ENCODE measurements around the gene AATK.

The AATK gene

DNA sequence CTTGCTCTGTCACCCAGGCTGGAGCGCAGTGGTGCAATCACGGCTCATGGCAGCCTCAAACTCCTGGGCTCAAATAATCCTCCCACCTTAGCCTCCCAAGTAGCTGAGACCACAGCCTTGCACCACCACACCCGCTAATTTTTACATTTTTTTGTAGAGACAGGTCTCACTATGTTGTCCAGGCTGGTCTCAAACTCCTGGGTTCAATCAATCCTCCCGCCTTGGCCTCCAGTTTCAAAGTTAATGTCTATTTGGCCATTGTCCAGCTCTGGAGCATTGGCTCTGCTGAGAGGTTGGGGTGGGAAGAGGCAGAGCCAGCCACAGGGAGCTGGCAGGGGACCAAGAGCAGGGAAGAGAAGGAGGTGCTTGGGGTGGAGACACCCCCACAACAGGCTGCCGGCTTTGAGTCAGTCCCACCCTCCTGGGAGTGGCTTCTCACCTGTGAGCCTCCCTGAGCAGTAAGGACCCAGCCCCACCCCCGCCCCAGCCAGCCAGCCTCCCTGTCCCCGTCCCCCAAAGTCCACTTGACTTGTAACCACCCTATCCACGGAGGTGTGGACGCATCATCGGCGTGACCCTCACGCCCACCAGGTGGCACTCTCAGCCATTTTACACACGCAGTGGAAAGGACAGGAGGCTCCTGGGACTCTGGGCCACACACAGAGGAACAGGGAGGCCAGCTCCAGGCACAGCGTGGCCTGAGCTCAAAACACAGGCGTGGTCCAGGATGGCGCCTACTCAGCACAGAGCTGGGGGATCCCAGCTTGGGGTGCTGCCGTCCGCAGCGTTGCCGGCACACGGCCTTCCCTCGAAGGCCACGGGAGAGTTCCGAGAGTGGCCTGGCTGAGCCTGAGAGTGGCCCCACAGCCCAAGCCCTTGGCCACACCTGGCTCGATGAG, 23.5 kb downstream of the AATK start:
- no peak for FAIRE-seq

DNA sequence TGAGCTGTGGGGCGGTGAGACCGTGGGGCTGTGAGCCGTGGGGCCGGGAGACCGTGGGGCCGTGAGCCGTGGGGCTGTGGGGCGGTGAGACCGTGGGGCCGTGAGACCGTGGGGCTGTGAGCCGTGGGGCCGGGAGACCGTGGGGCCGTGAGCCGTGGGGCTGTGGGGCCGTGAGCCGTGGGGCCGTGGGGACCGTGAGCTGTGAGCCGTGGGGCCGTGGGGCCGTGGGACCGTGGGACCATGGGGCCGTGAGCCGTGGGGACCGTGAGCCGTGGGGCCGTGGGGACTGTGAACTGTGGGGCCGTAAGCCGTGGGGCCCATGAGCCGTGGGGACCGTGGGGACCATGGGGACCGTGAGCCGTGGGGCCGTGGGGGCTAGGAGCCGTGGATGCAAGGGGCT, 25.3 kb downstream of the AATK start:
- FAIRE-seq, result no peak

DNA sequence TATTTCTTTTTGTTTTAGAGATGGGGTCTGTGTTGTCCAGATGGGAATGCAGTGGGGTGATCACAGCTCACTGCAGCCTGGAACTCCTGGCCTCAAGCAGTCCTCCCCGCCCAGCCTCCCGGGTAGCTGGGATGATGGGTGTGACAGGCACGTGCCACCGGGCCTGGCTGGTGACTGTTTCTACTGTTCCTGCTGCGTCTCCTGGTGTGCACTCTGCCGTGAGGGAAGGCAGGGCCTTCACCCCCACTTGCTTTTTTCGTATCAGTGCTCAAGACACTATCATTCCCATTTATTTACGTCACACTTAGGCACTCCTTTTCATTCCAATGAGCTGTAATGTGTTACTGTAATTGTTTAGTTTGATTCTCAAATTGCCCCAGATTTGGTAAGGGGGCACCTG, 26.0 kb downstream of the AATK start:
- no peak for FAIRE-seq

DNA sequence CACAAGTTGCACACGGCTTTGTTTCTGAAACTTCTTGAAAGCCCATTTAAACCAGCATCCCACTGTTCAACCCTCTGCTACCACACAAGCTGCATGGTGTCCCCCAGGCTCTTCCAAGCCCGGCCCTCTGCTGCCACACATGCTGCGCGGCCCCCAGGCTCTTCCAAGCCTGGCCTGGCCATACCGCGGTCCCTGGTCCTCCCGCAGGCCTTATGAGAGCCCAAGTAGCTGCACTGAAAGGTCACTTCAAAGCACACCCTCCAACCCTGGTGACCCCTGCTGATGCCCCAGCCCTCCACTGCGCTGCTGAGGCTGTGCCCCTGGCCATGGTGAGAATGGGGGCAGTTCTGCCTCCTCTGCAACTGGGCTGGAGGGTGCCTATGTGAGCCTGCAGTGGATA, 26.6 kb downstream of the AATK start:
- no peak for FAIRE-seq

DNA sequence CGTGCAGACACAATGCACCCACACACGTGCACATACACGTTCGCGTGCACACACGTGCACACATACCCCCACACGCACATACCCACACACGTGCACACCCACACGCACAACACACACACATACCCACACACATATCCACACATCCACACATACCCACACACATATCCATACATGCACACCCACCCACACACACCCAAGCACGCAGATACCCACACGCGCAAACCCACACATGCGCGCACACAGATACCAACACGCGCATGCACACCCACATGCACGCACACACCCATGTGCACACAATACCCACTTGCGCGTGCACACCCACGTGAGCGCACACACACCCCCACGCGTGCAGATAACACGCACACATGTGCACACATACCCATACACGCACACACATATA, 27.5 kb downstream of the AATK start:
- FAIRE-seq, result no peak

DNA sequence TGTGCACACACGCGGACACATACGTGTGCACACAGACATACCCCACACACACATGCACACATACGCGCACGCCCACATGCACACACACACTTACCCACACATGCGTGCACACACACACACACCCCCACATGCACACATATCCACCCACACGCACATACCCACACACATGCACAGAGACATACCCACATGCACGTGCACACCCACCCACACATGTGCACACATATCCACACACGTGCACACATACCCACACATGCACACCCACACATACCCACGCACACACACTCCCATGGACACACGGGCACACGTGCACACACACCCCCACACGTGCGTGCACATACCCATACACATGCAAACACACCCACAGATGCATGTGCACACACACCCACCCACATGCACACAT, 27.9 kb downstream of the AATK start:
- FAIRE-seq, result no peak

DNA sequence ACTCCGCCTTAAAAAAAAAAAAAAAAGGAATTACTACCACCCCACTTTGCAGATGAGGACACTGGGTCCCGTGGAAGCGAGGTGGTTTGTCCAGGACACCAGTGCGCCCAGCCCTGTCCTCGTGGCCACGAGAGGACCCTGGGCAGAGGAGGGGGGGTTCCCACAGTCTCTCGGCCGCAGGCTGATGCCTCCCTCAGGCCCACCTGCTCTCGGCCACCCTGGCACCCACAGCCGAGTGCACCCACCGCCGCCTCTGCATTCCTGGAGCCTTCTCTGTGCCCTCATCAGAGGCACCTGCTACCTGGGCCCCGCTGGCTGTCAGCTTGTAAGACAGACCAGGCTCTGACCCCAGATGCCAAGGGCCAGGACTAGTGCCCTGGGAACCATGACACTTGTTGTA, 28.8 kb downstream of the AATK start:
- no peak for FAIRE-seq

DNA sequence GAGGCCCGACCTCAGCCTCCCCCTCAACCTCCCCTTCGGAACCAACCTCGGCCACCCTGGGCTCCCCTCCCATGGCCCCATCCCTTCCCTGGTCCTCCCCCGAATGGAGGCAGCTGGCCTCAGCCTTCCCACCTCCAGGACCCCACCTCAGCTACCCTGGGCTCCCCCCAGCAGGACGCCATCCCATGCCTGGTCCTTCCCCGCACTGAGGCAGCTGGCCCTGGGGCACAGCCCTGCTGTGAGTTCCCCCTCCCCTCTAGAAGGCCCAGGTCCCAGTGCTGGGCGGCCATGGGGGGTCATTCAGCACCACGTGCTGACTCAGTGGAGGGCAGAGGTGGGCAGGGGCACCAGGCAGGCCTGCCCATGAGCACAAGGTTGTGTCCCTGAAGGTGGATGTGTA, 29.7 kb downstream of the AATK start:
- no peak for FAIRE-seq

DNA sequence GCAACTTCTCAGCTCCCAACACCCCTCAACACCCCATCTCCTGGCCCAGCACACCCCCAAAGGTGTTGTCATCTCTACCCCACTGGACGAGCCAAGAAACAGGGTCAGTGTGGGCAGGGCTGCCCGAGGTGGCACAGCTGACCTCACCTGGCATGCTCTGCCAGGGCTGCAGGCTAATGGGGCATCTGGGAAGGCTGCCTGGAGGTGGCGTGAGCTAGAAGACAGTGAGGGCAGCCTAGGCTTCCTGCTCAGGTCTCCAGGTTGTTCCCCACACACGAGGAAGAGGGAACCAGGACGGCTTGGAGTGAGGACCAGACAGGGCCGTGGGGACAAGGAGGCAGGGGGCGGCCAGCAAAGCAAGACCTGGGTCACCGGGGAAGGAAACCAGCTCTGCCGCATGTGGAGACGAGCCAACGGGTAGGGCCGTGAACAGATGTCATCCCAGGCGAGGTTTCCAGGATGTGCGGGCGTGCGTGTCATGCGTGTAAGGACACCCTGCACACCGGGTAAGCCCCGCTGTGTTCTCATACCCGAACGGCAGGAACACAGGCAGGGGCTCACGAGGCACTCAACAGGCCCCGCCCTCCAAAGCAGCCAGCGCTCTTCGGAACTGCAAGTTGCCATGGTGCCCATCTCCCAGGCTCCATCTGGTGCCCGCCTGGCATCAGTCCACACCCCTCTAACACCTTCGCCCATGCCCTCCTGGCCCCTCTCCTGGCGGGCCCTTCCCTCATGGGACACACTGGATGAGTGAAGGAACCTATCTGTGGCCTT, 30.3 kb downstream of the AATK start:
- FAIRE-seq, result no peak

DNA sequence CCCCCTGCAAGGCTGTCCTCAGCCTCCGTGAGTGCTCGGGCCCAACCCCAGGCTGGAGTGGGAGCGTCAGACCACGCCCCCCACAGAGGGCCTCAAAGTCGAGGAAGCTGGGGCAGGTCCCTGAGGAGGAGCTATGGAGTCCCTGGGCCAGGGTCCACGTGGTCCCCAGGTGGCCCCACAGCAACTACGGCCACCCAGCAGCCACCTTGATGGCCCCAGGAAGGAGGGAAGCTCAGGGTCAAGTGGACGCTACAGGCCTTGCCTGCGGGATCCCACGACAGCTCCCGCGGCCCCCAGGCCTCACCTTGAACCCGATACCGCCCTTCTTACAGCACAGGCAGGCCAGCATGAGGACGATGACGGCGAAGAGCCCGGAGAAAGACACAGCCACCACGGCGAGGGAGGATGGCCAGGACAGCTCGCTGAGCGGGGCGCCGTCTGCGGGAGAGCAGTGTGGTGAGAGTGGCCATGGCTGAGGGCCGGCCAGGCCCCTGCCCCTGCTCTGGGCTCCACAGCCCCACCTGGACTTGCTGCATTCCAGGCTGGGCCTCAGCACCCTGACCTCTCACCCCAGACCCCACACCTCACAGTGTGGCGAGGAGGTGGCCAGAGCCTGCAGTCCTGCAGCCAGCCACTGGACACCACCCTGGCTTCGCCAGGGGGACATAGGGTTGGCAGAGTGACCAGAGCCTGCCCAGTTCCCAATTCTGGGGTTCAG, 31.8 kb downstream of the AATK start:
- FAIRE-seq, result no peak

DNA sequence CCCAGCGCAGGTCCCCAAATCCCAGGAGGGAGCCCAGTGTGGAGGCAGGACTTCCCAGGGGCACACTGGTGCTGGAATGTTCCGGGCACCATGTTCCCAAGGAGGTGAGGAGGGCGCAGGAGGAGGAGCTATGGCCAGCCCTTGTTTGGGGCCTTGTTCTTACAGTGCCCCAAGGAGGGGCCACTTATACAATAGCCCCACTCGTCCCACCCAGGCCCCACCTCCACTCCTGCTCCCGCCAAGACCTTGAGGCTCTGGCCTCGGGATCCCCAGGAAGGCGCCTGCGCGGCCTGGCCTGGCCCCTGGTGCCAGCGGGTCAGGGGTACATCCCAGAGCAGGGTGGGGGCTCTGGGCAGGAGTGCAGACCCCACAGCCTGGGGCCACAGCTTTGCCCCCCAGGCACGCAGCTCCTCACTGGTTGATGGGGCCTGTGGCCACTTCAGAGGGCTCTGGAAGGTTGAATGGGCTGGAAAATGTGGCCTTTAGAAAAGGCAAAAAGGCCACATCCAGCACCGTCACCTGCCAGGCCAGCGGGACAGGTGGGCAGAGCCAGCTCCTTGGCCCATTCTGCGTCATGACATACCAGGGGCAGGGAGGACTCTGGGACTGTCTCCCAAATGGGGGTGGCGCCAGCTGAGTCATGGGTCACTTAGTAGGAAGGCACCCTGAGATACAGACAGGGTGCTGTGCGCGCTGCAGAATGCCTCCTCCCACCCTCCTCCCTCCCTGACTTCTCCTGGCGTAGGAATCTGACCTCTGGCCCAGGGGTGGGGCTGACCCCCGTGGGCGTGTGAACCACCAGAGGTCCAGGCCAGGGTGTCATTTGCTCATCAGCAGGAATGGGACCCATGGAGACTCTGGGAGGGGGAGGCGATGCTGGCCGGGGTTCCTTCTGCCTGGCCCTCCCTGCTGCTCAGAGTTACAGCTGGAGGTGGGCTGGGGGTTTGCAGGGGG, 33.0 kb downstream of the AATK start:
- FAIRE-seq, result no peak

DNA sequence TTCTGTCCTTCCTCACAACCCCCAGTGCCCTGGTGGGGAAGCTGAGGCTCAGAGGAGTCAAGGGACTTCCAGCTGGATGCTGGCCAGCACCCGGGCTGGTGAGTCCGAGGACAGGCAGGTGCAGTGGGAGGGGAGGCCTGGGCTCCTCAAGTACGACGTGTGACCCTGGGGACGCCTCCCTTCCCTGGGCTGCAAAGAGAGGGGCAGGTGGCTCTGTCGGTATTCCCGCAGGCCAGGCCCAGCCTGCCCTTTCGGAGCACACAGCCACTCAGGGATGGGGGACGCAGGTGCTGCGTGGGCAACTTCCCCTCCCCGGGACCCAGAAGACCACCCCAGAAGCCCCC, 33.9 kb downstream of the AATK start:
- no peak for FAIRE-seq

DNA sequence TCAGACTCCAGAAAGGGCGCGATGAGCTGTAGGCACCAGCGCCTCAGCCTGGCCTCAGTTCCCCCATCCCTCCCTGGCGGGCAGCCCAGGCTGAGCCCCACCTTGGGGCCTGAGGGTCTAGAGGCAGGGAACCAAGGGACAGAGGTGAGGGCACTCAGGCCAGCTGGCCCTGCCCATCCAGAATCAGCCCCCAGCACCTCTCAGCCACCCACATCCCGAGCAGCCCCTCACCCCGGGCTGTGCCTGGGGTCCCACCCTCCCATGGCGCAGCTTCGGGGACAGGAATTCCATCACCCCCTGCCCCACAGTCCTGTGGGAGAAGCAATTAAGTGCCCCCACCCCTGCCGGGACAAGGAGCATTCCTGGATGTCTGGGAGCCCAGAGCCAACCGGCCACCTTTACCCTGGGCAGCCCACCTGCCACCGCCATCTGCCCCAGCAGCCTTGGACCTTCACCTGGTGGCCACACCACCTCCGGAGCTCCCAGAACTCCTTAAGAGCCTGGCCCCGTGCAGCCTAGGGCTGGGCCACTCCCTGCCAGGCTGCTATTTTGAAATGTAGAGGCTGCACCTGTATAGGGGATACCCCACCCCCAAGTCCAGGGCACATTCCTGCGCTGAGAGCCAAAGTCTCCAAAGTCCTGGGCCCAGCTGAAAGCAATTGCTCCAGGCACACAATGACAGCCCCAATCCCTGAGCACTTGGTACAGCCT, 34.4 kb downstream of the AATK start:
- FAIRE-seq, result no peak

DNA sequence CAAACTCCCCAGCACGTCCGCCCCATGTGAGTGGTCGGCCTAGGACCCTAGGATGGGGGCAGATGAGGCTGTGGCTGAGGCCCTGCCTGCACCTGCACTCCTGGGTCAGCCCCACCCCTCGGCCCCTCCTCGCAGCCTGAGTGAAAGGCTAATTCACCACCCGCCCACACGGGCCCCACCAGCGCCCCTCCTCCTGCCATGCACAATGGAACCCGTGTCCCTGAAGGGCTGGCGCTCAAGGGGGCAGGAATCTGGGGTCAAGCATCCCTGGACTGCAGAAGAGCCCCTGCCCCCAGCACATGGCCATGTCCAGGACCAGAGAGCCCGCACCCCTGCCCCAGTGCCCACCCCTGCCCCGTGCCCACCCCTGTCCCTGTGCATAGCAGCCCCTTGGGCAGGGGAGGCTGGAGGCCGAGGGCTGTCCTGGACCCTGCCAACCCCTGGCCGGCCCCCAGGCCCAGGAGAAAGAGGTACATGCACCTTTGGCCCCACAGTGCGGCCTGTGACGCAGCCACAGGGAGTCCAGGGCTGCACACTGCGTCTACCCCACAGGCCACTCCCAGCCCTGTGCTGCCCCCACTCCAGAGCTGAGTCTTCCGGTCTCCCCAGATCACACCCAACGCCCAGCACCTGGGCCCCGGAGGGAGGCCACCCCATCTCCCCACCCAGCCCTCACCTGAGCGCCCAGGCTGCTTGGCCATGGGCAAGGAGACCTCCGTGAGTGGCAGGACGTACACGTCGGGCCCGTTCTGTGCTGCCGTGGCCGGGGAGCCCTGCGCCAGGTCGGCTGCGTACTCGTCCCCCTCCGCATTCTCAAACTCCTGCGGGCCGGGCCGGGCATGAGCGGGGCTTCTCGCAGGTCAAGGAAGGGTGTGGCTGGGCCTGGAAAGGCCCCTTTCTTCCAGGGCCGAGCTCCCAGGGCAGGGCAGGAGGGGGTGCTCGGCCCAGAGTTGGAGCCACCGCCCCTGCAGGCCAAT, 35.3 kb downstream of the AATK start:
- FAIRE-seq, result no peak

DNA sequence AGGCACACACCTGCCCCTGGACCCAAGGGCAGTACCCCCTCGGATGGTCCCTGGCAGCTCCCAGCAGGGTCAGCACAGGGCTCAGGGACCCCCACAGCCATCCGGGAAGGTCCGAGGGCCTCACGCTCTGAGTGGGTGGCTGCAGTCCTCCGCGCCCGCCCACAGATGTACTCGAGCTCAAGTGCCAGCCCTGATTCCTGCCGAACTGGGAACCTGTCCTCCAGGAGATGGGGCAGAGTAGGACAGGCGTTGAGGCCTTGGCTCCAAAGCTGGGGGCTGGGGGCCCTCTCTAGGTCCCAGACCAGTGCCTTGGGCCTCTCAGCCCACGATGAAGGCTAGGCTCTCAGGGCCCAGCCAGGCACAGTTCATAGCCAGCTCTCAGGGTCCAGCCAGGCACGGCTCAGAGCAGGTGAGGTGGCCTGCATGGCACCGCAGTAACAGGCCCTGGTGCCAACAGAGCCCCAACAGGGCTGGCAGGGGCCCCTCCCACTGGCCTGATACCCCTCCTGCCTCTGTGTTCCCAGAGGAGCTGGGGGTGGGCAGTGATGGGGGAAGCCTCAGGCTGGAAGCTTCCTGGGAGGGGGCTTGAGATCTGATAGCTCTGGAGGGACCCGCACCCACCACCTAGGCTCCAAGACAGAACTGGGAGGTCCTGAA, 36.2 kb downstream of the AATK start:
- FAIRE-seq, result no peak

DNA sequence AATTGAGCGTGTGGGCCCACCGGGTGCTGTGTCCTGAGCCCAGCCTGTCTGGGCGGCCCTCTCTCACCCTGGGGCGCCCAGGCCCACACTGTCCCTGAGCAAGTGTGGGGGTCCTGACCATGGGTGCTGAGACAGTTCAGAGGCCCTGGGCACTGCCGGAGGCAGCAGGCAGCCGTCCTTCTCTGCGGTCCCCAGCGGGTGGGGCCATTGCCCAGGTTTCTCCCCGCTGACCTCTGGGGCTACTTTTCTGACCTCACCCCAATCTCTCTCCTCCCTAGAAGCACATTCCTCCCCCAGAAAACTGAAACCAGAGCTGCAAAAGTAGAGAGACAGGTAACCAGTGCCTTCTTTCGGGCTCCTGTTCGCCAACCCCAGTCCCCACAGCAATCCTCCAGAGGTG, 36.7 kb downstream of the AATK start:
- FAIRE-seq, result no peak

DNA sequence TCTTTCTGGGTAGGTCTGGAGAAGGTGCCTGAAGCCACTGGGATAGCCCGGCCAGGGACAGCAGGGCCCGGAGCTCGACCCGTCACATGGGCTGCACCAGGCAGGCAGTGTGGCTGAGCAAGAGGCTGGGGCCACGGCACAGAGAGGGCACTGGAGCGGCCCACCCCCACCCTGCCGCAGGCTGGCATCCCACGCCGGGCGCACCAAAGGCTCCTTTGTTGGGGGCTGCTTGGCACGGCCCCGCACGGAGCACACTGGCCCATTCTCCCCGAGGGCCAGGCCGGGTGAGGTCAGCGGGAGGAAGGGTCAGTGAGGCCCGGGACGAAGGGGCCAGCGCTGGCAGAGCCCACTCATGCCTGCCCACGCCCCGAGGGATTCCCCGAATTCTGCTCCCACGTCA, 37.2 kb downstream of the AATK start:
- FAIRE-seq, result no peak

DNA sequence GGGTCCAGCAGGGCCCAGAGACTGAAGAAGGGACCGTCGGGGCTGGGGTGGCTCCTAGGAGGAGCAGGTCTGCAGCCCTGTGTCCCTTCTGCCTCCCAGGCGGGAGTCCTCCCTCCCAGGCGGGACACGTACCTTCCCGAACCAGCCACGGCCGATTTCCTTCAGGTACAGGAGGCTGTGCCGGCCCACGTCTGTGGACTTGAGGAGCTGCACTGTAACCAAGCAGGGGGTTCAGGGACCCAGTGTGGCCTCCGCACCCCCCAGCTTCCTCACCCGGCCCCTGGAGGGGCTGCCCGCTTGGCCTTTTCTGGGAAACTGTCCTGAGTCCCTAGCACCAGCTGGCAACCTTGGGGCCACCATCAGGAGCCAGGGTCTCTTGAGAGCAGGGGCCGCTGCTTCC, 37.7 kb downstream of the AATK start:
- FAIRE-seq, result no peak

DNA sequence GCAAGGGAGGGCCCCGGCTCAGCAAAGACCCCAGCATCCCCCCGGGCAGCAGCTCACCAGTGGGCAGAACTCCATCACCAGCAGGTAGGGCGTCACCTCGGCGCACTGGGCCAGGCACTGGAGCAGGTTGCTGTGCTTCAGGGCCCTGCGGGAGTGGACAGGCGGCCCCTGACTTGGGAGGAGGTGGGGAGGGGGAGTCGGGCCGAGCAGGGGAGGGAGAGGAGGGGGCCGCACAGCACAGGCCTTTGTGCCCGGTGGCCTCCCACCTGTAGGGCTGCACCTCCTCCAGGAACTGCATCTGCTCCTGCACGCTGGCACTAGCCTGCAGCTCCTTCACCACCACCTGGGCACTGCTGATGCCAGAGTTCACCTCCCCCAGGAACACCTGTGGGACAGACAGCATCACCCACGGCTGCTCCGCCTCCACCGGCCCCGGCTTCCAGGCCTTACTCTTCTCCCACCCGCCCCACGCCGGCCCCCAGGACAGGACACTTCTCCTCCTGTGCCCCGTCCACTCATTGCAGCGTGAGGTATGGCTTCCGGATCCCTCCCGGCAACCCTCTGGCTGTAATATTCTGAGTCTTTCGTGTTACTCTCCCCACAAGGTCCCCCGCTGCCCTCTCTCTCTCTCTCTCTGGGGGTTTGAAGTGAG, 38.4 kb downstream of the AATK start:
- FAIRE-seq, result no peak

DNA sequence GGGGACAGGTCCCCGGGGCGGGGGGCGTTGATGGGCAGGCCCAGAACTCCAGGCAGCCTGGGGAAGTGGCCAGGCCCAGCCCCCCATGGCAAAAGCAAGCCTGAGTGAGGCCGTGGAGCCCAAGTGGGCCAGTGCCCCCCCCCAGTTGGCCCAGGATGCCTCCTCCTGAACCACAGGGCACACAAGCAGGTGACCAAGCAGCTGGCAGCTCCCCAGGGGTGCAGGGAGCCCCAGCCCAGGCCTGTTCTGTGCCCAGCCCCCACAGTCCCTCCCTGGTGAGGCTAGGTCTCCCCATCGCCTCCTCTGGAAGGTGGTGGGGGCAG, 38.9 kb downstream of the AATK start:
- FAIRE-seq, result no peak
